C4-2B (cell line): ENCODE data around the gene TAF1B.

Source experiments
- ZFX ChIP-seq: fragments of 450-650 bp; IDR thresholded peaks from 2 replicates; pipeline ENCODE4 v1.6.1; 2017
- TF ChIP-seq, protein P1 (sequence below): fragments of 450-650 bp; conservative IDR thresholded peaks from 2 replicates; pipeline ENCODE4 v1.5.1; 2017; ENCODE audit warnings: mild to moderate bottlenecking

DNA sequence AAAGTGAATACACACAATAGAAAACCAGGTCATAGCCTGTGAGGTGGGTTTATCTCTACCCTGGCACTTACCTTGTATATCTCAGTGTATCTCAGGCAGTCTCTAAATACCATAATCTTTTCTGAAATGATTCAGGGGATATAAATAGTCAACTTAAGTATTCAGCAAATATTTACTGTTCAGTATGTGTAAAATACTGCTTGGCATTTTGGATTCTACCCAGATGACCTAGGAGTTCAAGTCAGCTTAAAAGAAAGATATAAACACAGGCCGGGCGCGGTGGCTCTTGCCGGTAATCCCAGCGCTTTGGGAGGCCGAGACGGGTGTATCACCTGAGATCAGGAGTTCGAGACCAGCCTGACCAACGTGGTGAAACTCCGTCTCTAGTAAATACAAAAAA lies 132.1 kb downstream of the TAF1B start:
- TF ChIP-seq, protein P1, sequence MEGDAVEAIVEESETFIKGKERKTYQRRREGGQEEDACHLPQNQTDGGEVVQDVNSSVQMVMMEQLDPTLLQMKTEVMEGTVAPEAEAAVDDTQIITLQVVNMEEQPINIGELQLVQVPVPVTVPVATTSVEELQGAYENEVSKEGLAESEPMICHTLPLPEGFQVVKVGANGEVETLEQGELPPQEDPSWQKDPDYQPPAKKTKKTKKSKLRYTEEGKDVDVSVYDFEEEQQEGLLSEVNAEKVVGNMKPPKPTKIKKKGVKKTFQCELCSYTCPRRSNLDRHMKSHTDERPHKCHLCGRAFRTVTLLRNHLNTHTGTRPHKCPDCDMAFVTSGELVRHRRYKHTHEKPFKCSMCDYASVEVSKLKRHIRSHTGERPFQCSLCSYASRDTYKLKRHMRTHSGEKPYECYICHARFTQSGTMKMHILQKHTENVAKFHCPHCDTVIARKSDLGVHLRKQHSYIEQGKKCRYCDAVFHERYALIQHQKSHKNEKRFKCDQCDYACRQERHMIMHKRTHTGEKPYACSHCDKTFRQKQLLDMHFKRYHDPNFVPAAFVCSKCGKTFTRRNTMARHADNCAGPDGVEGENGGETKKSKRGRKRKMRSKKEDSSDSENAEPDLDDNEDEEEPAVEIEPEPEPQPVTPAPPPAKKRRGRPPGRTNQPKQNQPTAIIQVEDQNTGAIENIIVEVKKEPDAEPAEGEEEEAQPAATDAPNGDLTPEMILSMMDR: no peak
- TF ChIP-seq ZFX: no peak
